Endodermal cell (in vitro differentiated cells): Measurements from ENCODE around the gene CTU1. TPM values are rescaled to one million over a fixed set of nuclear protein-coding genes. Genes with fewer than 3 reads are reported as not detected.

ENCODE experiments used
- DNase-seq: peaks from one replicate; pipeline ENCODE4 v3.0.0-alpha.2; 2017
- H3K27ac ChIP-seq: 2 replicates; pipeline ENCODE4 v1.5.1; 2013; ENCODE audit warnings: mild to moderate bottlenecking, low read depth, low read length, moderate library complexity
- H3K27me3 ChIP-seq: 2 replicates; pipeline ENCODE4 v1.6.1; 2013; ENCODE audit warnings: mild to moderate bottlenecking, low read length, moderate library complexity; ENCODE audit not compliant: insufficient read depth, control insufficient read depth, poor library complexity, severe bottlenecking
- H3K36me3 ChIP-seq: 2 replicates; pipeline ENCODE4 v1.7.0; 2013; ENCODE audit warnings: mild to moderate bottlenecking, low read length, moderate library complexity; ENCODE audit not compliant: control insufficient read depth, insufficient read depth
- H3K4me1 ChIP-seq: one replicate; pipeline ENCODE4 v1.7.0; 2013; ENCODE audit warnings: low read length; ENCODE audit not compliant: control insufficient read depth, insufficient read depth
- H3K4me3 ChIP-seq: 2 replicates; pipeline ENCODE4 v1.5.1; 2013; ENCODE audit warnings: mild to moderate bottlenecking, low read length, moderate library complexity
- H3K9ac ChIP-seq: 2 replicates; pipeline ENCODE4 v1.6.1; 2013; ENCODE audit warnings: mild to moderate bottlenecking, low read length, moderate library complexity; ENCODE audit not compliant: poor library complexity, severe bottlenecking; ENCODE audit errors: extremely low read depth
- H3K9me3 ChIP-seq: 2 replicates; pipeline ENCODE4 v1.6.1; 2013; ENCODE audit warnings: mild to moderate bottlenecking, low read length, moderate library complexity; ENCODE audit not compliant: control insufficient read depth
- H3K27ac Mint-ChIP-seq: 2 replicates; pipeline ENCODE4 v1.8.0; 2020; ENCODE audit warnings: mixed read lengths
- H3K27me3 Mint-ChIP-seq: 2 replicates; pipeline ENCODE4 v1.8.0; 2021; ENCODE audit warnings: mild to moderate bottlenecking, mixed read lengths; ENCODE audit not compliant: insufficient read depth
- H3K36me3 Mint-ChIP-seq: 2 replicates; pipeline ENCODE4 v1.8.0; 2020; ENCODE audit warnings: low read depth, mixed read lengths
- H3K4me1 Mint-ChIP-seq: 2 replicates; pipeline ENCODE4 v1.8.0; 2020; ENCODE audit warnings: mixed read lengths
- H3K4me3 Mint-ChIP-seq: 2 replicates; pipeline ENCODE4 v1.8.0; 2020; ENCODE audit warnings: mild to moderate bottlenecking, moderate library complexity, mixed read lengths
- H3K9me3 Mint-ChIP-seq: 2 replicates; pipeline ENCODE4 v1.8.0; 2020; ENCODE audit warnings: mild to moderate bottlenecking, mixed read lengths
- CTCF ChIP-seq: fragments of 200-600 bp; sonication (generic); conservative IDR thresholded peaks from 2 replicates; pipeline ENCODE4 v1.5.0; 2021; ENCODE audit warnings: antibody characterized with exemption, mild to moderate bottlenecking
- WGBS, 2 experiments: methylation state at CpG; one replicate each; pipeline versions ENCODE4 v1.1.5 to v1.1.7; 2013; ENCODE audit warnings: missing lambda C conversion rate in 2 of 2, mixed read lengths in 1 of 2; ENCODE audit not compliant: insufficient coverage in 1 of 2, insufficient read length in 1 of 2; 5-methylcytosine and 5-hydroxymethylcytosine counted together
- total RNA-seq, 2 donors: library from RNA; stranded (reverse); fragmentation: NEBNext Ultra II Directional in 1 of 2; extraction: Animal tissue kit (Norgen Biotek cat#: 25700) in 1 of 2; gene quantifications; 2 replicates in 1 of 2; 3 replicates in 1 of 2; pipeline ENCODE4 v1.2.1, GENCODE V29; 2021

CTU1 gene
- total RNA-seq, 2 donors from 2014 or later, result 5.1 to 5.7 TPM

- H3K9ac ChIP-seq, result no peak overlapping the region
- H3K27ac ChIP-seq, result no peak overlapping the region
- no peak overlapping the region for H3K4me3 Mint-ChIP-seq
- H3K4me3 ChIP-seq, result no peak overlapping the region
- peaks cover 10% of the 10 kb centered on the region for H3K27me3 ChIP-seq
- H3K36me3 Mint-ChIP-seq, result no peaks in the 10 kb centered on the region
- no peaks in the 10 kb centered on the region for H3K4me1 ChIP-seq
- peaks cover 13% of the 10 kb centered on the region for H3K27me3 Mint-ChIP-seq
- TF ChIP-seq CTCF, result no peak
- H3K36me3 ChIP-seq, result no peaks in the 10 kb centered on the region
- H3K9me3 Mint-ChIP-seq, result peaks cover 11% of the 10 kb centered on the region
- DNase-seq, result no peak
- 89 to 91% methylated on average over 4 to 5 of the region's 5 CpGs for WGBS, 2 experiments
- peaks cover 7% of the 10 kb centered on the region for H3K9me3 ChIP-seq
- H3K4me1 Mint-ChIP-seq, result peaks cover 5% of the 10 kb centered on the region
- no peak overlapping the region for H3K27ac Mint-ChIP-seq
Measured at GRCh38 chr19:51070334-51071094, 37.7 kb downstream of the CTU1 start.

GRCh38 chr19:51066393-51067186, 41.6 kb downstream of the CTU1 start:
- H3K27me3 Mint-ChIP-seq, result peaks cover 16% of the 10 kb centered on the region
- Histone ChIP-seq H3K4me3 (no peak overlapping the region), H3K36me3 (no peaks in the 10 kb centered on the region), H3K27me3 (peaks cover 12% of the 10 kb centered on the region), H3K27ac (no peak overlapping the region), H3K9me3 (no peaks in the 10 kb centered on the region), H3K4me1 (no peaks in the 10 kb centered on the region), H3K9ac (no peak overlapping the region)
- no peak overlapping the region for H3K4me3 Mint-ChIP-seq
- H3K4me1 Mint-ChIP-seq, result peaks cover 7% of the 10 kb centered on the region
- no peaks in the 10 kb centered on the region for H3K36me3 Mint-ChIP-seq
- WGBS, 2 experiments, result 84 to 88% methylated on average over 7 of the region's 7 CpGs
- H3K27ac Mint-ChIP-seq, result no peak overlapping the region
- DNase-seq, result peak; percentile 37
- no peak for TF ChIP-seq CTCF
- H3K9me3 Mint-ChIP-seq, result no peaks in the 10 kb centered on the region

GRCh38 chr19:51065221-51065960, 42.8 kb downstream of the CTU1 start:
- DNase-seq, result no peak
- Mint-ChIP-seq H3K4me1 (peaks cover 7% of the 10 kb centered on the region), H3K27ac (no peak overlapping the region), H3K36me3 (no peaks in the 10 kb centered on the region), H3K27me3 (peaks cover 27% of the 10 kb centered on the region), H3K4me3 (peak overlapping the region; percentile 59), H3K9me3 (no peaks in the 10 kb centered on the region)
- H3K9ac ChIP-seq, result no peak overlapping the region
- TF ChIP-seq CTCF, result peak; percentile 47
- H3K27ac ChIP-seq, result no peak overlapping the region
- no peaks in the 10 kb centered on the region for H3K4me1 ChIP-seq
- no peaks in the 10 kb centered on the region for H3K9me3 ChIP-seq
- H3K4me3 ChIP-seq, result peak overlapping the region; percentile 69
- 25 to 28% methylated on average over 12 to 25 of the region's 25 CpGs for WGBS, 2 experiments
- H3K36me3 ChIP-seq, result no peaks in the 10 kb centered on the region
- peaks cover 12% of the 10 kb centered on the region for H3K27me3 ChIP-seq
